Measurements from ENCODE around the gene DNAI1. TPM values are rescaled to one million over a fixed set of nuclear protein-coding genes. Genes with fewer than 3 reads are reported as not detected.

DNAI1 gene
- 0.57 TPM in 1 of 2 replicates, not detected in the other for total RNA-seq
- polyA plus RNA-seq = not detected in 2 replicates

DNA sequence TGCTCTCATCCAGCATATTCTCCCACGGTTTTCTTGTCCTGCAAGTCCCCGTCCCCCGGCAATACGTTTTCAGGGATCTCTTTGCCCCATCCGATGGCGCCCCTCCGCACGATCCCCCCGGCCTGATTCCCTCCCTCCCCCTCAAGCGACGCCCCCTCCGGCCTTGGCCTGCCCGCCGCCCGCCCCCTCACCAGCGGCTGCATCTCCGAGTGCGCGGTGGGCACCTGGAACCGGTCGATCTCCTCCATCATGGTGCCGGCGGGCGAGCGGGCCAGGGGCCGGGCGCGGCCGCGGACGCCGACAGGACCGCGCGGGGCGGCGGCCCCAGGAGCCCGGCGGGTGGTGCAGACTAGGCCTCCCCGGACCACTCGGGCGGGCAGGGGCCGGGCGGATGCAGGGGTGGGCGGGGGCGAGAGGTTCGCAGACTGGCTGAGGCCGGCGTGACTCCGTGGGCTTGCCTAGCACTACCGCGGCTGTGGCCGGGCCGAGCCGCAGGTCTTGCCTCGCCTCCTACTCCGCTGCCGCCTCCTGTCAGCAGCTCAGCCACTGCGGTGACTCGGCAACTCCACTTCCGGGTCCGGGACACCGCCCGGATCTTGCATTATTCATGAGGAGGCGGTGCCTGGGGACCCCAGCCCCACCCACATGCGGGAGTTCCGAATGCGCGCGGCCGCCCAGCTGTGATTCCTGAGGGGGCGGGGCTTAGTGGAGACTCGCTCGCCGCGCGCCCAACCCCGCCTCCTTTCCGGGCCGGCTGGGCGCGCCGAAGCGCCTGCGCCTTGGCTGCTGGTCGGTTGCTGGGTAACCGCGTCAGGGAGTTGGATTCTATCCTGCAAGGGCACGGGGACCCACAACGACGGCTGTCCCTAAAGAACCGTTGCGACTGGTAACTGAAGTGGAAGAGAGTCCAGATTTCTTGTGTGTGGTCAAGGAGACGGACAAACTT lies at the start of gene DNAI1, which contains the start of gene FAM219A:
Gene DNAI1, plus strand, starts transcription at position 793 of the 946 bp plus-strand sequence. CDS start 201 bp downstream, outside the sequence.
Gene FAM219A, minus strand, starts transcription at position 558 of the 946 bp plus-strand sequence. Its CDS starts 307 bp downstream, at position 251.
- peak within 1 kb of the TSS; percentile 89 for H3K4me3 ChIP-seq
- TF ChIP-seq EZH2phosphoT487 (IDR thresholded peaks at IDR 0.05; ENCODE audit: low read depth, severe bottlenecking, unreplicated experiment) = no peak
- peak within 1 kb of the TSS; percentile 96 for H3K4me2 ChIP-seq
- H3K4me1 ChIP-seq (ENCODE audit: insufficient read depth) = peaks cover 3% of the 10 kb centered on the region
- peak within 1 kb of the TSS; percentile 53 for H3K27ac ChIP-seq
- no peaks in the 10 kb centered on the region for H3K9me3 ChIP-seq (ENCODE audit: low read depth)
- H3K36me3 ChIP-seq (replicated peaks; ENCODE audit: insufficient read depth, low read depth) = no peaks in the 10 kb centered on the region
- H3K9me2 ChIP-seq (replicated peaks; ENCODE audit: insufficient read depth) = no peaks in the 10 kb centered on the region
- H2AFZ ChIP-seq = peak within 1 kb of the TSS; percentile 72
- DNase-seq (ENCODE audit: low spot score) = peak; percentile 100
- under 1% methylated on average over 51 of the region's 94 CpGs for WGBS (ENCODE audit: low lambda C conversion rate, missing lambda C conversion rate)
- H3K79me2 ChIP-seq = peaks cover 39% of the 10 kb centered on the region
- H4K20me1 ChIP-seq (ENCODE audit: insufficient read depth, poor library complexity, severe bottlenecking) = peaks cover 18% of the 10 kb centered on the region
- no peaks in the 10 kb centered on the region for H3K27me3 ChIP-seq

DNA sequence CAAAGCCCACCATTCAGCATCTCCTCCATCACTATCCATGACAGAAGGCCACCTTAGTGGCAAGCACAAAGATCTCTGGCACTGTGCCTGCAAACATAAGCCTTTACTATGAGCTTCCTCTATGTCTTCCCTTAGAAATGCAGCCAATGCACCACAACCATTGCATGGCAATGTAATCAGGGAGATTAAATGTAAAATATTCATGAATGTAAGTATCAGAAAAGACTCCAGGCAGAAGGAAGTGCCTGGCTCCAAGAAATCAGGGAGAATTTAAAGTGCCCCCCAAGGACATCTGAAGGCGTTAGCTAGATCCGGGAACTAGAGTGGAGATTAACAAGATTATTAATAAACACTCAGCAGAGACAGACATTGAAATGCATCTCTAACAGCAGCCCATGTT lies 49.5 kb upstream of the DNAI1 start:
- Histone ChIP-seq H4K20me1 (ENCODE audit: insufficient read depth, poor library complexity, severe bottlenecking) (no peaks in the 10 kb centered on the region), H3K4me3 (no peak overlapping the region), H3K36me3 (replicated peaks; ENCODE audit: insufficient read depth, low read depth) (no peaks in the 10 kb centered on the region), H3K4me1 (ENCODE audit: insufficient read depth) (no peaks in the 10 kb centered on the region), H2AFZ (no peak overlapping the region), H3K27me3 (no peaks in the 10 kb centered on the region), H3K79me2 (no peaks in the 10 kb centered on the region), H3K9me2 (replicated peaks; ENCODE audit: insufficient read depth) (no peaks in the 10 kb centered on the region), H3K4me2 (no peak overlapping the region), H3K27ac (no peak overlapping the region), H3K9me3 (ENCODE audit: low read depth) (no peaks in the 10 kb centered on the region)
- TF ChIP-seq EZH2phosphoT487 (IDR thresholded peaks at IDR 0.05; ENCODE audit: low read depth, severe bottlenecking, unreplicated experiment) = no peak
- no peak for TF ChIP-seq EZH2 (IDR thresholded peaks at IDR 0.05; ENCODE audit: borderline replicate concordance)
- whole genome bisulfite sequencing (ENCODE audit: low lambda C conversion rate, missing lambda C conversion rate) = 85% methylated on average over 2 of the region's 2 CpGs
- no peak for DNase-seq (ENCODE audit: low spot score)

DNA sequence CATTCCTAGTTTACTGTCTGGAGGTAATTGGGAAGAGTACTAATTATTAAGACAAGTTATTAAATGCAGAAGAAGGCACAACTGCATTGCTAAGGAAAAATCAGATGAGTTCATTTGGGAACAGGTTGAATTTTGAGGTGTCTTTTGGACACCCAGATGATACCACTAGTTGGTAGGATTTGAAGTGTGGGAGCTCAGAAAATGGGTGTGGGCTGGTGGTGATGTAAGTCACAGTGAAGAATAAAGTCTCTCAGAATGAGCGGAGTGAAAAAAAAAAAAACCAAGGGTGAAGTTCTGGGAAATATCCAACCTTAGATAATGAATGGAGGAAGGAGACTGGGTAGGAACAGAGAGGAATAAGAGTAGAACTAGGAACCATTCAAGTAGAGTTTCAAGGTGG lies 46.3 kb upstream of the DNAI1 start:
- Histone ChIP-seq H4K20me1 (ENCODE audit: insufficient read depth, poor library complexity, severe bottlenecking) (no peaks in the 10 kb centered on the region), H3K36me3 (replicated peaks; ENCODE audit: insufficient read depth, low read depth) (no peaks in the 10 kb centered on the region), H3K9me3 (ENCODE audit: low read depth) (no peaks in the 10 kb centered on the region), H3K27ac (no peak overlapping the region), H3K4me2 (no peak overlapping the region), H3K4me1 (ENCODE audit: insufficient read depth) (no peaks in the 10 kb centered on the region), H3K79me2 (no peaks in the 10 kb centered on the region), H2AFZ (no peak overlapping the region), H3K27me3 (no peaks in the 10 kb centered on the region), H3K4me3 (no peak overlapping the region), H3K9me2 (replicated peaks; ENCODE audit: insufficient read depth) (no peaks in the 10 kb centered on the region)
- TF ChIP-seq EZH2 (IDR thresholded peaks at IDR 0.05; ENCODE audit: borderline replicate concordance) = no peak
- no peak for TF ChIP-seq EZH2phosphoT487 (IDR thresholded peaks at IDR 0.05; ENCODE audit: low read depth, severe bottlenecking, unreplicated experiment)
- TF ChIP-seq, protein P1, sequence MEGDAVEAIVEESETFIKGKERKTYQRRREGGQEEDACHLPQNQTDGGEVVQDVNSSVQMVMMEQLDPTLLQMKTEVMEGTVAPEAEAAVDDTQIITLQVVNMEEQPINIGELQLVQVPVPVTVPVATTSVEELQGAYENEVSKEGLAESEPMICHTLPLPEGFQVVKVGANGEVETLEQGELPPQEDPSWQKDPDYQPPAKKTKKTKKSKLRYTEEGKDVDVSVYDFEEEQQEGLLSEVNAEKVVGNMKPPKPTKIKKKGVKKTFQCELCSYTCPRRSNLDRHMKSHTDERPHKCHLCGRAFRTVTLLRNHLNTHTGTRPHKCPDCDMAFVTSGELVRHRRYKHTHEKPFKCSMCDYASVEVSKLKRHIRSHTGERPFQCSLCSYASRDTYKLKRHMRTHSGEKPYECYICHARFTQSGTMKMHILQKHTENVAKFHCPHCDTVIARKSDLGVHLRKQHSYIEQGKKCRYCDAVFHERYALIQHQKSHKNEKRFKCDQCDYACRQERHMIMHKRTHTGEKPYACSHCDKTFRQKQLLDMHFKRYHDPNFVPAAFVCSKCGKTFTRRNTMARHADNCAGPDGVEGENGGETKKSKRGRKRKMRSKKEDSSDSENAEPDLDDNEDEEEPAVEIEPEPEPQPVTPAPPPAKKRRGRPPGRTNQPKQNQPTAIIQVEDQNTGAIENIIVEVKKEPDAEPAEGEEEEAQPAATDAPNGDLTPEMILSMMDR (IDR thresholded peaks at IDR 0.05; ENCODE audit: poor library complexity) = no peak
- DNase-seq (ENCODE audit: low spot score) = no peak
- 95% methylated on average over 1 of the region's 1 CpG for WGBS (ENCODE audit: low lambda C conversion rate, missing lambda C conversion rate)

DNA sequence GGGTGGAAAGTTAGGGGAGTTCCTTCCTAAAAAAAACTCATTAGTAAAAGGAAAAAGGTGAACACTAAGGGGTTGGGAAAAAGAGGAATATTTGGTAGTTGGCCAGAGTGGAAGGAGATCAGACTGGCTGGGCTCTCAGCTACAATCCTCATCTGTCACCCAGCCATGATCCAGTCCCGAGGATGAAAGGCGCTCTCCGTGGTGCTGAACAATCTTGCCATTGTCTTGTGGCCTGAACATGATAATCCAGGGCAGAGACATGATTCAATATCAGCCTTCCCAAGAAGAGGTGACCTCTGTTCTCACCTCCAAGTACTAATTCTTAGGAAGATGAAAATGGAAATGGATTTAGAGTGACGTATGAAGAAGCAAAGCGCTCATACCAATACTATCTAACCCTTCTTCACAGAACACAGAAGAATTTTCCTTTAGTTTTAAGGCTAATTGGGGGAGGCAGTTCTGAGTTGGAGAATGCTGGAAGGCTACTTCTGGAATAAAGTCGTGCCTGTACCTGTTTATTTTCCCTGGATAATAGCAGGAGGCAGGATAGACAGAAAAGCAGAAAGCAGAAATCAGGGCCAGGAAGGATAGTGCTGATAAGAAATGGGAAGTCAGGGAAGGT lies 45.3 kb upstream of the DNAI1 start:
- no peaks in the 10 kb centered on the region for H3K9me3 ChIP-seq (ENCODE audit: low read depth)
- H3K27me3 ChIP-seq = no peaks in the 10 kb centered on the region
- no peak overlapping the region for H2AFZ ChIP-seq
- WGBS (ENCODE audit: low lambda C conversion rate, missing lambda C conversion rate) = 17% methylated on average over 6 of the region's 6 CpGs
- no peaks in the 10 kb centered on the region for H3K4me1 ChIP-seq (ENCODE audit: insufficient read depth)
- no peak overlapping the region for H3K4me3 ChIP-seq
- DNase-seq (ENCODE audit: low spot score) = peak; percentile 76
- H3K27ac ChIP-seq = no peak overlapping the region
- no peaks in the 10 kb centered on the region for H4K20me1 ChIP-seq (ENCODE audit: insufficient read depth, poor library complexity, severe bottlenecking)
- no peak overlapping the region for H3K4me2 ChIP-seq
- no peaks in the 10 kb centered on the region for H3K79me2 ChIP-seq
- H3K36me3 ChIP-seq (replicated peaks; ENCODE audit: insufficient read depth, low read depth) = no peaks in the 10 kb centered on the region
- H3K9me2 ChIP-seq (replicated peaks; ENCODE audit: insufficient read depth) = no peaks in the 10 kb centered on the region
- TF ChIP-seq EZH2 (IDR thresholded peaks at IDR 0.05; ENCODE audit: borderline replicate concordance) = no peak
- no peak for TF ChIP-seq EZH2phosphoT487 (IDR thresholded peaks at IDR 0.05; ENCODE audit: low read depth, severe bottlenecking, unreplicated experiment)
- TF ChIP-seq, protein P1 (IDR thresholded peaks at IDR 0.05; ENCODE audit: poor library complexity) = no peak

Measured in hepatocyte (in vitro differentiated cells).